H1 (cell line): ENCODE results near the gene AKAP8. TPM values are rescaled to one million over a fixed set of nuclear protein-coding genes. Genes with fewer than 3 reads are reported as not detected.

Experiments used
- CTCF ChIA-PET: fragments of 300-600 bp; sonication (Branson Sonifier 250); formaldehyde crosslinking; loops from one replicate; lab custom pipeline; 2021; ENCODE audit not compliant: partially characterized antibody; lab: Charles Lee
- POLR2A ChIA-PET: fragments of 300-600 bp; sonication (Branson Sonifier 250); formaldehyde crosslinking; loops from one replicate; lab custom pipeline; 2021; ENCODE audit warnings: inconsistent platforms; ENCODE audit not compliant: partially characterized antibody; lab: Charles Lee
- DNase-seq, 2 experiments: peaks; one replicate each; pipeline versions ENCODE4 v3.0.0 to v3.0.0-alpha.2; 2010 to 2022; ENCODE audit warnings: low spot score in 2 of 2, low read depth in 1 of 2, mixed read lengths in 1 of 2
- FAIRE-seq: peaks from 2 replicates; lab custom pipeline; 2011; peaks lifted over from hg19 to GRCh38; lab: Jason Lieb, UNC
- H2AFZ ChIP-seq: 2 replicates; pipeline ENCODE4 v1.8.1; 2012; ENCODE audit warnings: low read length, inconsistent platforms
- H2AK5ac ChIP-seq: 2 replicates; pipeline ENCODE4 v1.6.1; 2013; ENCODE audit warnings: low read depth, low read length
- H2BK120ac ChIP-seq: replicated peaks from 2 replicates; pipeline ENCODE3; 2013; ENCODE audit warnings: low read depth, low read length, inconsistent platforms
- H2BK12ac ChIP-seq: 2 replicates; pipeline ENCODE4 v1.6.1; 2013; ENCODE audit warnings: low read depth, low read length
- H2BK15ac ChIP-seq: 2 replicates; pipeline ENCODE4 v1.6.1; 2013; ENCODE audit warnings: low read length
- H2BK20ac ChIP-seq: 2 replicates; pipeline ENCODE4 v1.6.1; 2013; ENCODE audit warnings: low read length
- H2BK5ac ChIP-seq: 2 replicates; pipeline ENCODE4 v1.6.1; 2013; ENCODE audit warnings: low read depth, low read length
- H3K14ac ChIP-seq: 2 replicates; pipeline ENCODE4 v1.6.1; 2013; ENCODE audit warnings: inconsistent platforms; ENCODE audit not compliant: insufficient read length
- H3K18ac ChIP-seq: 2 replicates; pipeline ENCODE4 v1.6.1; 2013; ENCODE audit warnings: low read length; ENCODE audit errors: extremely low read depth
- H3K23ac ChIP-seq: 2 replicates; pipeline ENCODE4 v1.6.1; 2013; ENCODE audit warnings: inconsistent platforms; ENCODE audit not compliant: insufficient read length
- H3K23me2 ChIP-seq: 2 replicates; pipeline ENCODE4 v1.6.1; 2013; ENCODE audit warnings: low read depth, low read length
- H3K27ac ChIP-seq: 2 replicates; pipeline ENCODE4 v1.6.1; 2011; ENCODE audit warnings: low read depth, low read length, inconsistent platforms
- H3K27me3 ChIP-seq, 4 experiments: replicated peaks in 1 of 4; 1 replicate in 1 of 4; 2 replicates in 3 of 4; pipeline versions ENCODE4 v1.6.1 to v1.8.1; 2011 to 2013; ENCODE audit warnings: low read length in 3 of 4, mild to moderate bottlenecking in 3 of 4, inconsistent platforms in 2 of 4, mixed read lengths in 2 of 4, moderate library complexity in 1 of 4; ENCODE audit not compliant: control insufficient read depth in 3 of 4, insufficient read depth in 3 of 4; ENCODE audit errors: extremely low read depth in 1 of 4
- H3K36me3 ChIP-seq, 4 experiments: 2 replicates each; pipeline versions ENCODE4 v1.6.1 to v1.8.1; 2011 to 2013; ENCODE audit warnings: mild to moderate bottlenecking in 4 of 4, low read length in 3 of 4, moderate library complexity in 2 of 4, control low read depth in 1 of 4, inconsistent platforms in 1 of 4; ENCODE audit not compliant: insufficient read depth in 4 of 4, control insufficient read depth in 2 of 4
- H3K4ac ChIP-seq: replicated peaks from 2 replicates; pipeline ENCODE3; 2013; ENCODE audit warnings: low read length, low read depth, mixed read lengths, inconsistent platforms; ENCODE audit not compliant: insufficient read length
- H3K4me1 ChIP-seq, 4 experiments: replicated peaks in 1 of 4; 1 replicate in 1 of 4; 2 replicates in 3 of 4; pipeline versions ENCODE4 v1.6.1 to v1.8.1; 2011 to 2013; ENCODE audit warnings: low read length in 3 of 4, inconsistent platforms in 2 of 4, mixed read lengths in 1 of 4; ENCODE audit not compliant: insufficient read depth in 4 of 4, control insufficient read depth in 3 of 4
- H3K4me2 ChIP-seq, 2 experiments: 2 replicates each; pipeline versions ENCODE4 v1.6.1 to v1.8.1; 2011 to 2013; ENCODE audit warnings: low read depth in 2 of 2, low read length in 2 of 2, control low read depth in 1 of 2, inconsistent platforms in 1 of 2, mild to moderate bottlenecking in 1 of 2; ENCODE audit not compliant: insufficient read depth in 1 of 2
- H3K4me3 ChIP-seq, 4 experiments: fragments of 200-600, 300-600 bp in 1 of 4; sonication (generic), shearing (Covaris generic), sonication (Bioruptor Twin) in 1 of 4; 2 replicates each; pipeline versions ENCODE4 v1.5.1 to v1.8.1; 2011 to 2016; ENCODE audit warnings: low read length in 4 of 4, low read depth in 3 of 4, control low read depth in 2 of 4, inconsistent platforms in 2 of 4, mild to moderate bottlenecking in 2 of 4, mixed read lengths in 1 of 4, moderate library complexity in 1 of 4; ENCODE audit not compliant: insufficient read depth in 2 of 4; ENCODE audit errors: extremely low read depth in 1 of 4
- H3K56ac ChIP-seq: replicated peaks from 2 replicates; pipeline ENCODE3; 2013; ENCODE audit warnings: low read depth, mild to moderate bottlenecking, mixed read lengths, low read length, inconsistent platforms; ENCODE audit not compliant: insufficient read length
- H3K79me1 ChIP-seq: 2 replicates; pipeline ENCODE4 v1.6.1; 2013; ENCODE audit warnings: low read depth, low read length, control low read depth
- H3K79me2 ChIP-seq, 2 experiments: 2 replicates each; pipeline versions ENCODE4 v1.6.1 to v1.8.1; 2012 to 2013; ENCODE audit warnings: low read length in 2 of 2, mild to moderate bottlenecking in 2 of 2, inconsistent platforms in 1 of 2; ENCODE audit not compliant: insufficient read depth in 2 of 2, control insufficient read depth in 1 of 2
- H3K9ac ChIP-seq, 4 experiments: replicated peaks in 1 of 4; 1 replicate in 1 of 4; 2 replicates in 3 of 4; pipeline versions ENCODE4 v1.6.1 to v1.8.1; 2011 to 2013; ENCODE audit warnings: low read depth in 3 of 4, low read length in 3 of 4, control low read depth in 2 of 4, mild to moderate bottlenecking in 2 of 4, moderate library complexity in 2 of 4, inconsistent platforms in 1 of 4; ENCODE audit errors: extremely low read depth in 1 of 4
- H3K9me3 ChIP-seq, 2 experiments: 2 replicates each; pipeline versions ENCODE4 v1.6.1 to v1.8.1; 2012 to 2013; ENCODE audit warnings: mild to moderate bottlenecking in 2 of 2, moderate library complexity in 2 of 2, control low read depth in 1 of 2, inconsistent platforms in 1 of 2, low read depth in 1 of 2, low read length in 1 of 2, mixed read lengths in 1 of 2; ENCODE audit not compliant: insufficient read depth in 2 of 2
- H4K20me1 ChIP-seq, 2 experiments: replicated peaks in 1 of 2; 2 replicates each; pipeline versions ENCODE3 to v1.8.1; 2011 to 2013; ENCODE audit warnings: inconsistent platforms in 2 of 2, low read length in 2 of 2, mild to moderate bottlenecking in 1 of 2; ENCODE audit not compliant: insufficient read depth in 2 of 2, control insufficient read depth in 1 of 2
- H4K5ac ChIP-seq: 2 replicates; pipeline ENCODE4 v1.6.1; 2013; ENCODE audit warnings: low read length, low read depth, mixed read lengths, inconsistent platforms; ENCODE audit not compliant: insufficient read length
- H4K8ac ChIP-seq: 2 replicates; pipeline ENCODE4 v1.8.0; 2013; ENCODE audit warnings: mild to moderate bottlenecking, moderate library complexity, low read length, inconsistent platforms; ENCODE audit not compliant: insufficient read depth; ENCODE audit errors: extremely low read depth
- H4K91ac ChIP-seq: replicated peaks from 2 replicates; pipeline ENCODE3; 2013; ENCODE audit warnings: low read length, mixed read lengths, inconsistent platforms; ENCODE audit not compliant: insufficient read length
- RBBP5 ChIP-seq: IDR thresholded peaks from 2 replicates; pipeline ENCODE4 v1.7.1; 2012; ENCODE audit warnings: low read depth, mild to moderate bottlenecking, inconsistent platforms, low read length, moderate library complexity, borderline replicate concordance
- SP2 ChIP-seq: IDR thresholded peaks from 2 replicates; pipeline ENCODE4 v1.6.1; 2012; ENCODE audit warnings: mild to moderate bottlenecking, low read length, inconsistent platforms
- SP4 ChIP-seq: IDR thresholded peaks from 2 replicates; pipeline ENCODE4 v1.6.1; 2012; ENCODE audit warnings: low read length, inconsistent platforms
- TAF1 ChIP-seq: IDR thresholded peaks from 2 replicates; pipeline ENCODE4 v1.6.1; 2011; ENCODE audit warnings: mild to moderate bottlenecking, low read depth, low read length
- TAF7 ChIP-seq: optimal IDR thresholded peaks from 2 replicates; pipeline ENCODE3; 2011; ENCODE audit warnings: low read depth, mild to moderate bottlenecking, inconsistent platforms, low read length, moderate library complexity, borderline replicate concordance
- WGBS, 2 experiments: shearing (Covaris generic) in 1 of 2; methylation state at CpG; one replicate each; pipeline versions ENCODE4 v1.1.6 to v1.1.7; 2013 to 2015; ENCODE audit warnings: low lambda C conversion rate in 2 of 2, mixed read lengths in 2 of 2, inconsistent platforms in 1 of 2, low coverage in 1 of 2, missing lambda C conversion rate in 1 of 2; ENCODE audit not compliant: insufficient replicate concordance in 2 of 2, insufficient coverage in 1 of 2, insufficient read length in 1 of 2; ENCODE audit errors: extremely low coverage in 1 of 2, missing lambda C conversion rate in 1 of 2; 5-methylcytosine and 5-hydroxymethylcytosine counted together
- polyA plus RNA-seq, 7 experiments: library from polyadenylated mRNA; depleted of rRNA in 3 of 7; stranded (reverse) in 5 of 7; unstranded in 2 of 7; fragments of >200 nt in 5 of 7; fragments of 200-250 nt in 2 of 7; gene quantifications; 1 replicate in 5 of 7; 2 replicates in 1 of 7; 4 replicates in 1 of 7; pipeline versions ENCODE4 v1.2.1 to v1.2.3, GENCODE V29; 2011 to 2013; ENCODE audit warnings: missing spikeins in 2 of 7, mixed read lengths in 2 of 7
- total RNA-seq: library from RNA; stranded (reverse); fragmentation: NEBNext Ultra II Directional; extraction: Animal tissue kit (Norgen Biotek cat#: 25700); gene quantifications from 2 replicates; pipeline ENCODE4 v1.2.1, GENCODE V29; 2021

AKAP8 gene
- total and polyA plus RNA-seq, 2 of the 8 experiments (the other 6 are each of a cell fraction or from before 2014, with no cell fraction given): 17.0 to 41.0 TPM

DNA sequence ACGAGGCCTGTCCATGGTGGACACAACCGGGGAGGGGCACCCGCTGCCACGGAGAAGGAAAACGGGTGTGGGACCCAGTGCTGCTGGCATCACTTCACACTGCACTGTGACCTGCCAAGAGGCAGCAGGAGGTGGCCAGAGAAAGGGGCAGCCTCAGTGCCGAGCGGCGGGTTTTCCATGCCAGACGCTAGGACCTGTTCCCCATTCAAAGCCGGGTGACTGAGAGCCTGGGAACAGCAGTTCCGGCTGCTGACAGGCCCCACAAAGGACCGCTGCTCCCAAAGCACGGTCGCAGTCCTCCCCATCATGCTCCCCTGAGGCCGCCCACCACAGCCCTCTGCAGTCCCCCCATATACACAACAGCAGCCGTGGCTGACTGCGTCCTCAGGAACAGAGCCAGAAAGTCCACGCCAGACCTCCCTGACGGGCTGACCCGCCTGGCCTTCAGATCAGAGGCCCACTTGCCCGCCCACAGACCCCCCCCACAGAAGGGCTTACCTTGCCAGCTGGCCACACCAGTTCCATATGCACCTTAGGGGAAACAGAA is 5.4 kb downstream of the AKAP8 start:
- H3K27ac ChIP-seq: no peak overlapping the region
- H3K4ac ChIP-seq: no peak overlapping the region
- no peak overlapping the region for H2BK20ac ChIP-seq
- H2BK12ac ChIP-seq: no peak overlapping the region
- H3K23me2 ChIP-seq: peaks cover 10% of the 10 kb centered on the region
- H3K79me1 ChIP-seq: peaks cover 24% of the 10 kb centered on the region
- no peak overlapping the region for H2BK120ac ChIP-seq
- no peaks in the 10 kb centered on the region for H3K27me3 ChIP-seq
- H3K9ac ChIP-seq: no peak overlapping the region
- no peak overlapping the region for H4K5ac ChIP-seq
- H3K4me1 ChIP-seq: peaks cover 0 to 5% (median 5%) of the 10 kb centered on the region in 4 experiments; a peak in 6 of 7 replicates
- H3K14ac ChIP-seq: no peak overlapping the region
- no peak overlapping the region for H3K4me2 ChIP-seq
- ChIA-PET POLR2A (no interaction called here), CTCF (no interaction called here)
- peaks cover 35 to 68% of the 10 kb centered on the region in 2 experiments for H3K79me2 ChIP-seq
- H2BK5ac ChIP-seq: no peak overlapping the region; the same call in 1 of the 2 replicates
- H3K56ac ChIP-seq: no peak overlapping the region
- H3K4me3 ChIP-seq: no peak overlapping the region
- no peak overlapping the region for H2AFZ ChIP-seq
- H4K91ac ChIP-seq: no peak overlapping the region
- no peak overlapping the region for H2BK15ac ChIP-seq
- H3K18ac ChIP-seq: no peak overlapping the region
- H3K9me3 ChIP-seq: no peaks in the 10 kb centered on the region
- H4K8ac ChIP-seq: peak overlapping the region; percentile 60; the same call in 1 of the 2 replicates
- FAIRE-seq: no peak
- 89% methylated on average over 17 of the region's 21 CpGs; no CpG with 5 or more reads in 1 of the 2 experiments for WGBS, 2 experiments
- H4K20me1 ChIP-seq: peaks cover 10 to 40% of the 10 kb centered on the region in 2 experiments
- H2AK5ac ChIP-seq: no peak overlapping the region
- peaks cover 14 to 43% (median 29%) of the 10 kb centered on the region in 4 experiments for H3K36me3 ChIP-seq
- H3K23ac ChIP-seq: no peak overlapping the region
- no peak for DNase-seq
- TF ChIP-seq TAF1 (no peak), TAF7 (no peak), SP2 (no peak), SP4 (no peak), RBBP5 (no peak)
